GM19452 (cell line): ENCODE results near the gene FRS3.

ENCODE experiments used
- ATAC-seq: cut with Tn5 transposase; IDR thresholded peaks from one replicate; pipeline ENCODE4 v1.9.1; 2021; ENCODE audit not compliant: unreplicated experiment

The FRS3 gene

GRCh38 chr6:41730531-41731436 is 48.9 kb downstream of the FRS3 start:
- ATAC-seq = no peak

- ATAC-seq = no peak
These were observed 50.1 kb downstream of the FRS3 start for GRCh38 chr6:41729624-41730023.

- no peak for ATAC-seq
These were observed 50.7 kb downstream of the FRS3 start for GRCh38 chr6:41728954-41729353.

GRCh38 chr6:41728073-41728936 is 51.4 kb downstream of the FRS3 start:
- no peak for ATAC-seq

- ATAC-seq = no peak
These were observed 52.0 kb downstream of the FRS3 start for GRCh38 chr6:41727705-41728072.

GRCh38 chr6:41726876-41727275 is 52.8 kb downstream of the FRS3 start:
- ATAC-seq = no peak

- no peak for ATAC-seq
These were observed 54.9 kb downstream of the FRS3 start for GRCh38 chr6:41724586-41725501.

- no peak for ATAC-seq
These were observed 55.5 kb downstream of the FRS3 start for GRCh38 chr6:41724228-41724580.

GRCh38 chr6:41723530-41724227 is 56.0 kb downstream of the FRS3 start:
- peak; percentile 62 for ATAC-seq

- ATAC-seq = no peak
These were observed 56.7 kb downstream of the FRS3 start for GRCh38 chr6:41722969-41723529.

GRCh38 chr6:41721414-41721813 is 58.3 kb downstream of the FRS3 start:
- ATAC-seq = no peak

GRCh38 chr6:41720783-41721182 is 58.9 kb downstream of the FRS3 start:
- no peak for ATAC-seq

- ATAC-seq = no peak
These were observed 59.5 kb downstream of the FRS3 start for GRCh38 chr6:41720262-41720620.
